HG03139 (cell line): ENCODE measurements around the gene GPLD1.
"Not testable (repeated sequence)": the region's sequence is repeated elsewhere in the genome, so short reads cannot be mapped to it uniquely, and the experiment has no call there.

ENCODE experiments used
- ATAC-seq: cut with Tn5 transposase; IDR thresholded peaks from one replicate; pipeline ENCODE4 v1.9.1; 2021; ENCODE audit not compliant: unreplicated experiment

GPLD1 gene

GRCh38 chr6:24415753-24416152, 73.6 kb downstream of the GPLD1 start:
- no peak for ATAC-seq

GRCh38 chr6:24414531-24414930, 74.8 kb downstream of the GPLD1 start:
- not testable (repeated sequence) for ATAC-seq

- ATAC-seq: no peak
Measured at GRCh38 chr6:24412294-24412693, 77.1 kb downstream of the GPLD1 start.

- ATAC-seq: no peak
Measured at GRCh38 chr6:24410622-24411021, 78.8 kb downstream of the GPLD1 start.

DNA sequence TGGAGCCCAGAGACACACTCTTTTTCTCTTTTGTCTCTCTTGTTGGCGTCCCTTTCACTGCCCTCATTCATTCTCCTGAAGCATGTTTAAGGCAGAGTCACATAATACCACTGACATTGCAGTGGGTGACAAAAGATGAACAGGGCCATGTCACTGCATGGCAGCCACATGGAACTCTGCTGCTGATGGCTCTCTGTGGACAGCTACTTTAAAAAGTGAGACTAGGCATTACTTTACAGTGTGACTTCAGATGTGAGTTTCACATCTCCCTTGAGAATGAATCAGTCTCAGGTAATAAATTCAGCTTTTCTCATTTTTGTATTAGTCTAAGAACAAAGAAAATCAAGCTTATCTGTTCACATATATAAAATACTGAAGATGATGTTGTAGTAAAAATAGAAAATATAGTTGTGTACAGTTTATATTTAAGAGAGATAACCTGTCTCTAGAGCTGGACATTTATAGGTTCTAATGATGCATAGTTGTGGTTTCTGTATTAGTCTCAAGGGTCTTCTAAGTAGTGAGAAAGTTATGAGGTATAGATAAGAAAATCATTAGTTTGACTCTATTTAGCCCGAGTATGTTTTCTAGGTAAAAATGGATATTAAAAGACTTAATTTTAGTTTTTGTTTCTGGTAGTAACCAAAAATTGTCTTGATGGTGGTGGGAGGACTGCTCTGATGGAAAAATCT, 80.5 kb downstream of the GPLD1 start:
- ATAC-seq: peak; percentile 80

DNA sequence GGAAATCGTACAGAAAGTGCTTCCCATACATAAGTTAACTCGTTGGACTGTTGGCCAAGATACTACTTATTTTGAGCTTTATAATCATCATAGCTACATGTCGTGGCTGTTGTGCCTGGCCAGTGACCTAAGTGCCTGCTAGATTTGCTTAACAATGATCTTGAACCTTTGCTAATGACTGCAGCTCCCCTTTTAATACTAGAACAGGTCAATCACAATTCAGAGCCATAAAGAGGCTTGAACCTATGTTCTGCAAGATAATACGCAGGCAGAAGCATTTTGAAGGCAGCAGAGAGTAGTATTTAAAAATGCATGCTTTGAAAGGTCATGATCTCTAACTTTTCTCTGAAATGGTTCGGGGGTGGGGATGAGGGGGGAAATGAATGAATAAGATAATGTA, 84.1 kb downstream of the GPLD1 start:
- ATAC-seq: no peak

DNA sequence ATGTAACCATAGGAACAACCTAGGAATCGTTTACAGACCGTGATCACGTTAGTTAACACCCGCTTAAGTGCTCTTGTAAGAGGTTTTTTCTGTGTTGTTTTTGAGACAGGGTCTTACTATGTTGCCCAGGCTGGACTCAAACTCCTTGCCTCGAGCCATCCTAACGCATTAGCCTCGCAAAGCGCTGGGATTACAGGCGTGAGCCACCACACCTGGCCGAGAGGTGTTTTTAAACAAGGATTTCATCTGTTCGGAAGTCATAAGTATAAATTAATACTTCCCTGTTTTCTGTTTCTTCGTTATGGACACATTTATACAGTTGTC, 85.9 kb downstream of the GPLD1 start:
- ATAC-seq: no peak

DNA sequence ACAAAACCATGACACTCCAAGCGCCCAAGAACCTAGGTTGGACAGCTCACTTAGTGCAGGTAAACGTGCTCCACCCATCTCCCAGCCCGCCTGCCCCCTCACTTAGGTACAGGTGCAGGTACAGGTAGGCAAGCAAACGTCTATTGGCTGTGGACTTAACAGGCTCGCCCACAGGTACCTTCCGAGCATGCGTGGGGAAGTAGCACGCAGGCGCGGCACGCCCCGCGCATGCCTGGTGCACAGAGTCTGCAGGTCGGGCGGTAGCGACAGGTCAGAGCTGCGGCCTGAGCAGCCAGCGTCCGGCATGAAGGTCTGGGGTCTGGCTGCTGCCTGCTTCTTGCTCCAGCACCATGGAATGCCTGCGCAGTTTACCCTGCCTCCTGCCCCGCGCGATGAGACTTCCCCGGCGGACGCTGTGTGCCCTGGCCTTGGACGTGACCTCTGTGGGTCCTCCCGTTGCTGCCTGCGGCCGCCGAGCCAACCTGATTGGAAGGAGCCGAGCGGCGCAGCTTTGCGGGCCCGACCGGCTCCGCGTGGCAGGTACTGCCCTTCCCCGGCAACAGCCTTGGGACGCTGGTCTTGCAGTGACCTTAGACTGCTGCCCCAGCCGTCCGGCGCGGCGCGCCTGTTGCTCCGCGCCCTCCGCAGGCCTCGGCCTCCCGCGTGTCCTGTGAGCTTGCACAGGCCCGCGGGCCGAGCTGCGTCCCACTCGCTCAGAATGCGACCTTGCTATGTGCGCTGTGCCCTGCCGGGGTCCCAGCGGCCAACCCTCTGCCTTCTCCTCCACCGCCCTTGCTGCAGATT, 86.5 kb downstream of the GPLD1 start, which contains the start of gene MRS2:
MRS2 (plus strand) TSS at position 240 of the 804 bp plus-strand sequence; CDS start at position 351, 111 bp downstream.
- ATAC-seq: peak; percentile 91

- no peak for ATAC-seq
Measured at GRCh38 chr6:24401458-24401857, 87.9 kb downstream of the GPLD1 start.

GRCh38 chr6:24400045-24401039, 89.0 kb downstream of the GPLD1 start:
- not testable (repeated sequence) for ATAC-seq

GRCh38 chr6:24397631-24398030, 91.7 kb downstream of the GPLD1 start:
- ATAC-seq: no peak

GRCh38 chr6:24396824-24397223, 92.6 kb downstream of the GPLD1 start:
- no peak for ATAC-seq

GRCh38 chr6:24394780-24395437, 94.5 kb downstream of the GPLD1 start:
- no peak for ATAC-seq

DNA sequence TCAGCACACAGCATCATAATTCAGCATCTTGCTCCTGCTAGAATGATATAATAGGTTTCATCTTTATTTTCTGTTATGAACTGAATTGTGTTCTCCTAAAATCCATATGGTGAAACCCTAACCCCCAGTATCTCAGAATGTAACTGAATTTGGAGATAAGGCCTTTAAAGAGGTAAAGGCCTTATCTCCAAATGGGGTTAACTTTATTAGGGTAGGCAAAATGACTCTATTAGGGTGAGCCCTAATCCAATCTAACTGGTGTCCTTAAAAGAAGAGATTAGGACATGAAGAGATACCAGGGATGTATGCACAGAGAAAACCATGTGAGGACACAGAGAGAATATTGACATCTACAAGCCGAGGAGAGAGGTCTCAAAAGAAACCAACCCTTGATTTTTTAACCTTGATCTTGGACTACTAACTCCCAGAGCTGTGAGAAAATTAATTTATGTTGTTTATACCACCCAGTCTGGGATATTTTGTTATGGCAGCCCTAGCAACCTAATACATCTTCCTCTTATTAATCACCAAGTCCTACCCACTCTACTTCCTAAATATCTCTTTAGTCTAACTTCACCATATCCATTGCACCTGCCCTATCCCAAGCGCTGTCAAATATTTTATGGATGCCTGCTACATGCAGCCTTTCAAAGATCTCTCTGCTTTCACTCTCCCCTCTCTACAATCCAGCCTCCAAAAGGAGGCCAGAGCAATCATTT, 95.2 kb downstream of the GPLD1 start:
- ATAC-seq: no peak

DNA sequence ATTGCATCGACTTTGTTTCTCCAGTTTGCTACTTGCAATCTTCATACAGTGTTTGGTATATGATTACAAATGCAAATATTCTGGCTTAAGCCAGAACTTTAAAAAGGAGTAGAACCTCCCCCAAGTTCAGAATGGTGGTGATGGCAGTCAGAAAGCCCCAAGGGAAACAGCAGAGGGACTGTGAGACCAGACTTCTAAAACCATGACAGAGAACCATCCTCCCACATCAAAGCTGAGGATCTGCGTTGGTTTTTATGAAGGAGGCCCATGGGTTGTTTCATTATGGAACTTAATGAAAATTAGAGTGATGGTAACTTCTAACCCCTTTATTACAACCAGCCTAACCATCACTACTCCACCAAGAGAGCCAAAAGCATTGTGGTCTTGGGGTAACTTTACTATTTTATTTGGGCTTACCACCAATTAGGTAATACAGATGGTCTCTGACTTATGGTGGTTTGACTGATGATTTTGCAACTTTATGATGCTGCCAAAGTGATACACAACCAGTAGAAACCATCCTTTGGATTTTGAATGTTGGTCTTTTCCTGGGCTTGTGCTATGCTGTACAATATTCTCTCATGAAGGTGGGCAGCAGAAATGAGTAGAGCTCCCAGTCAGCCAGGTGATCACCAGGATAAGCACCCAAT, 97.5 kb downstream of the GPLD1 start:
- peak; percentile 88 for ATAC-seq

DNA sequence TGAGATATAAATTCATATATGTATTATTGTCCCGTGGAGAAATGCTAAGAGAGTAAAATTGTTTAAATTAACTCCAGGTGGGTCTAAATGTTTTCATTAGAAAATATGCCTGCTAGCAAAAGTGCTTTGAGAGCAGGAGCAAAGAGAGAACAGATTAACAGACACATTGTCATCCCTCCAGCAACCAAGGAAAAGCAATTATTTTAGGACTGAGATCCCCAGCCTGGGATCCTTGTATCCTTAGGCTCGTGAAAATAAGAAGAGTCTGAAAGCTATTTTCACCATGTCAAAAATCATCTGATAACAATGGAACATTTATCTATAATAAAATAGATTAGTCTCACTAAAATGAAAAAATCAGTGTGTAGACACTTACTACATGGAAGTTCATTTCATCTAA, 98.2 kb downstream of the GPLD1 start:
- no peak for ATAC-seq

- no peak for ATAC-seq
Measured at GRCh38 chr6:24387818-24388217, 101.6 kb downstream of the GPLD1 start.

DNA sequence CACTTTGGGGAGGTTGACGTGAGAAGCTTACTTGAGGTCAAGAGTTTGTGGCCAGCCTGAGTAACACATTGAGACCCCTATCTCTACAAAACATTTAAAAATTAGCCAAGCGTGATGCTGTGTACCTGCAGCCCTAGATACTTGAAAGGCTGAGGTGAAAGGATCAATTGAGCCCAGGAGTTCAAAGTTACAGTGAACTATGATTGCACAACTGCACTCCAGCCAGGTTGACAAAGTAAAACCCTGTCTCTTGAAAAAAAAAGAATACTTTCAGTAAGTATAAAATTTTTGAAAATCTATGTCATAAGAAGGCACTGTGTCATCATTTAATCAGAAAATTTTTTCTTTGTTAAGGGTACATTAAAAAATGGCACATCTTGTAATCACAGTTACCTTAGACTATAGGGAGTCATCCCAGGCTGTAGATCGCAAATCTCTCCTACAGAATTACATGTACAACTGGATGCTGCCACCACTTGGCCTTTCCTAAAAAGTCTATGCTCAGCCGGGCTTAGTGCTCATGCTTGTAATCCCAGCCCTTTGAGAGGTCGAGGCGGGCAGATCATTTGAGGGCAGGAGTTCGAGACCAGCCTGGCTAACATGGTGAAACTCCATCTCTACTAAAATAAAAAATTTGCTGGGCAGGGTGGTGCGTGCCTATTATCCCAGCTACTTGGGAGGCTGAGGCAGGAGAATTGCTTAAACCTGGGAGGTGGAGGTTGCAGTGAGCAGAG, 103.7 kb downstream of the GPLD1 start:
- ATAC-seq: peak; percentile 62
